Stimulated activated naive CD8-positive, alpha-beta T cell treated with anti-CD3 and anti-CD28 coated beads, Interleukin-15, Interleukin-2, amounts not matched to agents 100 ng/mL and 50 ng/mL, for 24 hours (primary cell): ENCODE results near the gene BMAL2.

Experiments used
- H3K27ac Mint-ChIP-seq: one replicate; pipeline ENCODE4 v1.8.0; 2021; ENCODE audit warnings: mild to moderate bottlenecking, mixed read lengths
- H3K27me3 Mint-ChIP-seq: one replicate; pipeline ENCODE4 v1.8.0; 2021; ENCODE audit warnings: mixed read lengths
- H3K36me3 Mint-ChIP-seq: one replicate; pipeline ENCODE4 v1.8.0; 2021; ENCODE audit warnings: low read depth, mixed read lengths
- H3K4me1 Mint-ChIP-seq: one replicate; pipeline ENCODE4 v1.8.0; 2021; ENCODE audit warnings: low read depth, mixed read lengths
- H3K4me3 Mint-ChIP-seq: one replicate; pipeline ENCODE4 v1.8.0; 2021; ENCODE audit warnings: mild to moderate bottlenecking, mixed read lengths
- H3K9me3 Mint-ChIP-seq: one replicate; pipeline ENCODE4 v1.8.0; 2021; ENCODE audit warnings: mixed read lengths

The BMAL2 gene

GRCh38 chr12:27335364-27336281, 3.0 kb downstream of the BMAL2 start:
- no peaks in the 10 kb centered on the region for H3K36me3 Mint-ChIP-seq
- no peak overlapping the region for H3K4me3 Mint-ChIP-seq
- peaks cover 46% of the 10 kb centered on the region for H3K4me1 Mint-ChIP-seq
- H3K27me3 Mint-ChIP-seq = peaks cover 35% of the 10 kb centered on the region
- H3K27ac Mint-ChIP-seq = no peak overlapping the region
- no peaks in the 10 kb centered on the region for H3K9me3 Mint-ChIP-seq

- H3K27me3 Mint-ChIP-seq = peaks cover 35% of the 10 kb centered on the region
These were observed 3.6 kb downstream of the BMAL2 start for GRCh38 chr12:27336282-27336653.

DNA sequence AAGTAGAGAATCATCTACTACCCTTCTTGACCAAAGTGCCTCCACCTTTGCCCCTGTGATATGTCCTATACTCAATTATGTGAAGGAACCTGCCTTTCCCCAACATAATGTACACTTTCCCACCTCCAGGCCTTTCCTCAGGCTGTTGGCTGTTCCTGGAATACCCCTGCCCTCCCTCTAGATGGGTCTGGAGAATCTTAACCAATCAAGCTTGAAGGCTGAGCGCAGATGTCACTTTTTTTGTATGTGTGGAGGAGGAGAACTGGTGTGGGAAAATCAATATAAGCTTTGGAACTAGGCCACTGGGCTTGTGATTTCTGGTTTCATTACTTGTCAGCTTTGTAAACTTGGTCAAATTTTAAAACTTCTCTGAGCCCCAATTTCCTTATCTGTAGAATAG, 4.7 kb downstream of the BMAL2 start:
- H3K27ac Mint-ChIP-seq = no peak overlapping the region
- H3K9me3 Mint-ChIP-seq = no peaks in the 10 kb centered on the region
- H3K36me3 Mint-ChIP-seq = no peaks in the 10 kb centered on the region
- H3K4me3 Mint-ChIP-seq = no peak overlapping the region
- H3K4me1 Mint-ChIP-seq = peaks cover 28% of the 10 kb centered on the region
- H3K27me3 Mint-ChIP-seq = peaks cover 33% of the 10 kb centered on the region

More at GRCh38 chr12:27336282-27336653, 3.6 kb downstream of the BMAL2 start:
- Mint-ChIP-seq H3K4me1 (peaks cover 40% of the 10 kb centered on the region), H3K4me3 (no peak overlapping the region), H3K36me3 (no peaks in the 10 kb centered on the region), H3K9me3 (no peaks in the 10 kb centered on the region), H3K27ac (no peak overlapping the region)

GRCh38 chr12:27338473-27338872, 5.8 kb downstream of the BMAL2 start:
- Mint-ChIP-seq H3K27me3 (peaks cover 30% of the 10 kb centered on the region), H3K36me3 (no peaks in the 10 kb centered on the region), H3K4me3 (no peak overlapping the region), H3K27ac (no peak overlapping the region), H3K9me3 (no peaks in the 10 kb centered on the region), H3K4me1 (peaks cover 25% of the 10 kb centered on the region)

DNA sequence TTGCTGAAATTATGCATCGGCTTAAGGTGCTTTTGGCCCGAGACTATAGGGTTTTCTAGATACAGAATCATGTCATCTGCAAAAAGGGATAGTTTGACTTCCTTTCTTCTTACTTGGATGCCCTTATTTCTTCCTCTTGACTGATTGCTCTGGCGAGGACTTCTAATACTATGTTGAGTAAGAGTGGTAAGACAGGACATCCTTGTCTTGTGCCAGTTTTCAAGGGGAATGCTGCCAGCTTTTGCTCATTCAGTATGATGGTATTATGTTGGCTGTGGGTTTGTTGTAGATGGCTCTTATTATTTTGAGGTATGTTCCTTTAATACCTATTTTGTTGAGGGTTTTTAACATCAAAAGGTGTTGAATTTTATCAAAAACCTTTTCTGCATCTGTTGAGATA, 8.3 kb downstream of the BMAL2 start:
- H3K27me3 Mint-ChIP-seq = peaks cover 12% of the 10 kb centered on the region
- no peaks in the 10 kb centered on the region for H3K9me3 Mint-ChIP-seq
- no peak overlapping the region for H3K27ac Mint-ChIP-seq
- no peak overlapping the region for H3K4me3 Mint-ChIP-seq
- H3K36me3 Mint-ChIP-seq = no peaks in the 10 kb centered on the region
- H3K4me1 Mint-ChIP-seq = peaks cover 12% of the 10 kb centered on the region

GRCh38 chr12:27342536-27342935, 9.9 kb downstream of the BMAL2 start:
- Mint-ChIP-seq H3K4me3 (no peak overlapping the region), H3K27me3 (peaks cover 4% of the 10 kb centered on the region), H3K9me3 (no peaks in the 10 kb centered on the region), H3K4me1 (peaks cover 9% of the 10 kb centered on the region), H3K27ac (no peak overlapping the region), H3K36me3 (no peaks in the 10 kb centered on the region)

- H3K9me3 Mint-ChIP-seq = no peaks in the 10 kb centered on the region
- H3K36me3 Mint-ChIP-seq = no peaks in the 10 kb centered on the region
- H3K4me3 Mint-ChIP-seq = no peak overlapping the region
These were observed 10.8 kb downstream of the BMAL2 start for GRCh38 chr12:27343255-27344000.

GRCh38 chr12:27344246-27344645, 11.6 kb downstream of the BMAL2 start:
- Mint-ChIP-seq H3K27me3 (no peaks in the 10 kb centered on the region), H3K4me3 (no peak overlapping the region), H3K9me3 (no peaks in the 10 kb centered on the region), H3K36me3 (no peaks in the 10 kb centered on the region), H3K4me1 (no peaks in the 10 kb centered on the region), H3K27ac (no peak overlapping the region)

More at GRCh38 chr12:27343255-27344000, 10.8 kb downstream of the BMAL2 start:
- H3K4me1 Mint-ChIP-seq = peaks cover 1% of the 10 kb centered on the region
- no peak overlapping the region for H3K27ac Mint-ChIP-seq
- H3K27me3 Mint-ChIP-seq = no peaks in the 10 kb centered on the region

DNA sequence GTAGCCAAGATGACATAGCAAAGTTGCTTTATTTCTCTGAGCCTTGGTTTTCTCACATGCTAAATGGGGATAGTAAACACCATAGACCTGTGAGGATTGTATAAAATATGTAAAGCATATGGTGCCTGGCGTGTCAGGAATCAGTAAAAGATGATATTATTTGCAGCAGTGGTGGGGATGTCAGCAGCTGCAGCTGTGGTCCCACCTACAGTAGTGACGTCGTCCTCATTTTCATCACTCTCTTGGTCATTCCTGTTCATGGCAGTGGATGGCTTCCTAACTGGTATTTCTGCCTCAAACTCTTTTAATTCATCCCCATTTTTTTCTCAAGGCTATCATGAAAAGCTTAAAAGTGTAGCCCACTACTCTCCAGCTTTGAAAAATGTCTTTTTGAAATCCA, 12.1 kb downstream of the BMAL2 start:
- Mint-ChIP-seq H3K9me3 (no peaks in the 10 kb centered on the region), H3K4me3 (no peak overlapping the region), H3K27me3 (no peaks in the 10 kb centered on the region)

DNA sequence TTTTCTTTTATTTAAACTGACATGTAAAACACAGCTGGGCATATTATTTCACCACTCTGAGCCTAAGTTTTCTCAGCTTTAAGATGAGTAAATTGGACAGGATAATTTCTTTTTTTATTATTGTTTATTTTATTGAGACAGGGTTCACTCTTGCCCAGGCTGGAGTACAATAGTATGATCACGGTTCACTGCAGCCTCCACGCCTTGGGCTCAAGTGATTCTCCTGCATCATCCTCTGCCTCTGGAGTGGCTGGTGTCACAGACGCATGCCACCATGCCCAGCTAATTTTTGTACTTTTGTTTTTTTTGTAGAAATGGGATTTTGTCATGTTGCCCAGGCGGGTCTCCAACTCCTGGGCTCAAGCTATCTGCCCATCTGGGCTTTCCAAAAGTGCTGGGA, 12.7 kb downstream of the BMAL2 start:
- Mint-ChIP-seq H3K27ac (no peak overlapping the region), H3K4me3 (no peak overlapping the region), H3K36me3 (no peaks in the 10 kb centered on the region), H3K4me1 (no peaks in the 10 kb centered on the region), H3K9me3 (no peaks in the 10 kb centered on the region), H3K27me3 (no peaks in the 10 kb centered on the region)

More for the DNA sequence above, 12.1 kb downstream of the BMAL2 start:
- Mint-ChIP-seq H3K27ac (no peak overlapping the region), H3K36me3 (no peaks in the 10 kb centered on the region), H3K4me1 (no peaks in the 10 kb centered on the region)

- Mint-ChIP-seq H3K27ac (no peak overlapping the region), H3K27me3 (no peaks in the 10 kb centered on the region), H3K36me3 (no peaks in the 10 kb centered on the region), H3K9me3 (no peaks in the 10 kb centered on the region), H3K4me3 (no peak overlapping the region), H3K4me1 (no peaks in the 10 kb centered on the region)
These were observed 15.1 kb downstream of the BMAL2 start for GRCh38 chr12:27347779-27348178.

DNA sequence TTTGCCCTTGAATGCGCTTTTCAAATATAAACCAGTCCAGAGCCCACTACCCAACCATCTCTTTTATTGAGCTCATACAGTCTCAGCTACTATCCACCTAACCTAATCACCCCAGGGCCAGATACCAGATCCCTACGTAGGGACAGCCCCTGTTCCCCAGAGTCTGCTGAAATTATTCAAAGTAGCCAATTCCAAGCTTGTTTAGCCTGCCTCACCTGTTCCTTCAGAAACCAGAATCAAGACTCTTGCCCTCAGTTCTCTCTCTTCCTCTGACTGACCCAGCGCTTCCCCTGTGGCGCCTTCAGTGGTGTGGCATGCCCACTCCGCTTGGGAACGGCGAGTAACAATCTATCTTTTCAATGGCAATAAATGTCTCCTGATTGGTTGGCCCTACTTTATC, 18.8 kb downstream of the BMAL2 start:
- Mint-ChIP-seq H3K4me3 (no peak overlapping the region), H3K4me1 (no peaks in the 10 kb centered on the region), H3K27me3 (no peaks in the 10 kb centered on the region), H3K36me3 (no peaks in the 10 kb centered on the region), H3K27ac (no peak overlapping the region), H3K9me3 (no peaks in the 10 kb centered on the region)

DNA sequence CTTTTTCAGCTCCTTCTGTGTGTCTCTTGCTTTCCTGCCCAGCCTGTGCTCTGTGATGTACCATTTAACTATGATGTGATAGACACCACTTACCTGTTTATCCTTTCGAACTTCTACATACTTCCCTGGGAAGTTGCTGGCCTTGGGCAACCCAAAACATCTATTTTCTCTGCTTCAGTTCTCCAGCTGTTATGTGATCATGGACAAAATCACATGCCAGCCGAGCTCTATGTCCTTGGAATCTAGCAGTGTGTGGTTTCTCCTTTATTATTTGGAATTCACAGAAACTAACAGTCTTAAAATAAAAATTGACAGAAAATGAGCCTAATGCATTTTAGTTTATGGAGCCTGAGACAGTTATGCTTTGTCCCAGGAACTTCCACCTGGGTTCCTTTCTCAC, 22.9 kb downstream of the BMAL2 start:
- H3K27ac Mint-ChIP-seq = no peak overlapping the region

GRCh38 chr12:27355979-27356378, 23.3 kb downstream of the BMAL2 start:
- H3K9me3 Mint-ChIP-seq = no peaks in the 10 kb centered on the region
- no peaks in the 10 kb centered on the region for H3K36me3 Mint-ChIP-seq
- no peaks in the 10 kb centered on the region for H3K4me1 Mint-ChIP-seq
- H3K27me3 Mint-ChIP-seq = no peaks in the 10 kb centered on the region
- H3K27ac Mint-ChIP-seq = no peak overlapping the region
- no peak overlapping the region for H3K4me3 Mint-ChIP-seq

More for the DNA sequence above, 22.9 kb downstream of the BMAL2 start:
- no peak overlapping the region for H3K4me3 Mint-ChIP-seq
- H3K36me3 Mint-ChIP-seq = no peaks in the 10 kb centered on the region
- no peaks in the 10 kb centered on the region for H3K4me1 Mint-ChIP-seq
- no peaks in the 10 kb centered on the region for H3K9me3 Mint-ChIP-seq
- no peaks in the 10 kb centered on the region for H3K27me3 Mint-ChIP-seq

DNA sequence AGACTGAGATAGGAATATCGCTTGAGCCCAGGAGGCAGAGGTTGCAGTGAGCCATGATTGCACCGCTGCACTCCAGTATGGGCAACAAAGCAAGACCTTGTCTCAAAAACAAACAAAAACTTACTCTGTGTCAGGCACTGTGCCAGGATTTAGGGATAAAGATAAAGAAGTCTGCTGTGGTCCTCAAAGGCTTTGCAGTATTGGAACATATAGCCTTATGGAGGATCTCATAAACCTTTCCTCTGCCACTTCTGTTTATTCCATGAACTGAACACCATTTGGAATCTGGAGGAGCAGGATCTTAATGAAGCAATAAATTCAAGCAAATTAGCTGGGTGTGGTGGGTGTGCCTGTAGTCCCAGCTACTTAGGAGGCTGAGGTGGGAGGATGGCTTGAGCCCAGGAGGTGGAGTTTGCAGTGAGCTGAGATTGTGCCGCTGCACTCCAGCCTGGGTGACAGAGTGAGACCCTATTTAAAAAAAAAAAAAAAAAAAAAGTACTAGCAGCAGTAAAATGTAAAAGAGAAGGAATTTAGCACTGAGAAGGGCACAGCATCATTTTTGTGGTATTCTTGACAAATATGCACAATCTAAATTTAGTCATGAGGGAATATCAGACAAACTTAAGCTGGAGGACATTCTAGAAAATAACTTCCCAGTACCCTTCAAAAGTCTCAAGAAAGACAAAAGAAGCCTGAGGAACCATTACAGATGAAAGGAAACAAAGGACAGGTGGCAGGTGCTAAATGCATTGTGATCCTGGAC, 27.1 kb downstream of the BMAL2 start:
- no peaks in the 10 kb centered on the region for H3K36me3 Mint-ChIP-seq
- H3K27ac Mint-ChIP-seq = no peak overlapping the region
- no peak overlapping the region for H3K4me3 Mint-ChIP-seq
- H3K27me3 Mint-ChIP-seq = peaks cover 4% of the 10 kb centered on the region
- H3K4me1 Mint-ChIP-seq = no peaks in the 10 kb centered on the region
- H3K9me3 Mint-ChIP-seq = no peaks in the 10 kb centered on the region
